Activated CD8-positive, alpha-beta memory T cell treated with anti-CD3 and anti-CD28 coated beads, Interleukin-2, amount 10 ng/mL, durations not matched to agents 7 days and 5 days (primary cell): ENCODE results near the gene TNN. TPM values are rescaled to one million over a fixed set of nuclear protein-coding genes. Genes with fewer than 3 reads are reported as not detected.

Source experiments
- total RNA-seq, 2 experiments: library from RNA; stranded (reverse); gene quantifications; one replicate each; pipeline ENCODE4 v1.2.3, GENCODE V29; 2021

TNN gene
- total RNA-seq, 2 experiments from 2014 or later: not detected

Other genes with a start within 250 kb of the TNN start
- 100 to 1,000 TPM; 210 to 287 TPM for gene CACYBP, start 67.9 kb upstream of the TNN start, total RNA-seq
- 10 to 100 TPM; 33.5 to 40.4 TPM for gene MRPS14, start 44.4 kb upstream of the TNN start, total RNA-seq
- 10 to 100 TPM; 54.8 to 64.3 TPM for gene KIAA0040, start 124.9 kb downstream of the TNN start, total RNA-seq